Osteocyte (in vitro differentiated cells): ENCODE measurements around the gene MAB21L1. TPM values are rescaled to one million over a fixed set of nuclear protein-coding genes. Genes with fewer than 3 reads are reported as not detected.

ENCODE experiments used
- DNase-seq: peaks from one replicate; pipeline ENCODE4 v3.0.0; 2021; ENCODE audit warnings: mixed read lengths; ENCODE audit not compliant: unreplicated experiment; ENCODE audit errors: extremely low spot score
- H3K27ac Mint-ChIP-seq: one replicate; pipeline ENCODE4 v1.8.0; 2021; ENCODE audit warnings: mild to moderate bottlenecking, mixed read lengths; ENCODE audit not compliant: unreplicated experiment
- H3K27me3 Mint-ChIP-seq: one replicate; pipeline ENCODE4 v1.8.0; 2021; ENCODE audit warnings: mixed read lengths; ENCODE audit not compliant: unreplicated experiment
- H3K36me3 Mint-ChIP-seq: one replicate; pipeline ENCODE4 v1.8.0; 2021; ENCODE audit warnings: mixed read lengths; ENCODE audit not compliant: unreplicated experiment
- H3K4me1 Mint-ChIP-seq: one replicate; pipeline ENCODE4 v1.8.0; 2021; ENCODE audit warnings: mixed read lengths; ENCODE audit not compliant: unreplicated experiment
- H3K4me3 Mint-ChIP-seq: one replicate; pipeline ENCODE4 v1.8.0; 2021; ENCODE audit warnings: mild to moderate bottlenecking, moderate library complexity, mixed read lengths; ENCODE audit not compliant: unreplicated experiment
- H3K9me3 Mint-ChIP-seq: one replicate; pipeline ENCODE4 v1.8.0; 2021; ENCODE audit warnings: mixed read lengths; ENCODE audit not compliant: unreplicated experiment
- CTCF ChIP-seq: fragments of 200-600 bp; sonication (generic); IDR thresholded peaks from 2 replicates; pipeline ENCODE4 v1.5.0; 2021; ENCODE audit warnings: antibody characterized with exemption, mild to moderate bottlenecking, moderate library complexity
- total RNA-seq: library from RNA; stranded (reverse); gene quantifications from 2 replicates; pipeline ENCODE4 v1.2.1, GENCODE V29; 2021

The MAB21L1 gene
- total RNA-seq, 1 donor from 2014 or later = 9.0 TPM

- H3K36me3 Mint-ChIP-seq = no peaks in the 10 kb centered on the region
- H3K4me3 Mint-ChIP-seq = no peak overlapping the region
- no peak for DNase-seq
- H3K4me1 Mint-ChIP-seq = peaks cover 18% of the 10 kb centered on the region
- H3K9me3 Mint-ChIP-seq = no peaks in the 10 kb centered on the region
- no peak for TF ChIP-seq CTCF
- peaks cover 23% of the 10 kb centered on the region for H3K27me3 Mint-ChIP-seq
- H3K27ac Mint-ChIP-seq = no peak overlapping the region
Measured at GRCh38 chr13:35481777-35482176, 5.3 kb upstream of the MAB21L1 start.

GRCh38 chr13:35480346-35480745, 3.9 kb upstream of the MAB21L1 start:
- H3K9me3 Mint-ChIP-seq = no peaks in the 10 kb centered on the region
- no peak overlapping the region for H3K27ac Mint-ChIP-seq
- H3K36me3 Mint-ChIP-seq = no peaks in the 10 kb centered on the region
- no peak for DNase-seq
- TF ChIP-seq CTCF = no peak
- peaks cover 32% of the 10 kb centered on the region for H3K4me1 Mint-ChIP-seq
- H3K4me3 Mint-ChIP-seq = no peak overlapping the region
- peaks cover 36% of the 10 kb centered on the region for H3K27me3 Mint-ChIP-seq

- H3K9me3 Mint-ChIP-seq = no peaks in the 10 kb centered on the region
- no peaks in the 10 kb centered on the region for H3K36me3 Mint-ChIP-seq
- H3K4me3 Mint-ChIP-seq = no peak overlapping the region
- DNase-seq = no peak
- H3K27me3 Mint-ChIP-seq = peaks cover 42% of the 10 kb centered on the region
- TF ChIP-seq CTCF = no peak
- no peak overlapping the region for H3K27ac Mint-ChIP-seq
- H3K4me1 Mint-ChIP-seq = peaks cover 35% of the 10 kb centered on the region
Measured at GRCh38 chr13:35479706-35480105, 3.2 kb upstream of the MAB21L1 start.

- no peaks in the 10 kb centered on the region for H3K36me3 Mint-ChIP-seq
- peaks cover 45% of the 10 kb centered on the region for H3K27me3 Mint-ChIP-seq
- peak overlapping the region; percentile 66 for H3K27ac Mint-ChIP-seq
- no peak for DNase-seq
- peaks cover 38% of the 10 kb centered on the region for H3K4me1 Mint-ChIP-seq
- no peak for TF ChIP-seq CTCF
- no peaks in the 10 kb centered on the region for H3K9me3 Mint-ChIP-seq
- peak overlapping the region; percentile 96 for H3K4me3 Mint-ChIP-seq
Measured at GRCh38 chr13:35479038-35479492, 2.6 kb upstream of the MAB21L1 start.

- Mint-ChIP-seq H3K4me1 (peaks cover 38% of the 10 kb centered on the region), H3K9me3 (no peaks in the 10 kb centered on the region), H3K27me3 (peaks cover 45% of the 10 kb centered on the region), H3K4me3 (peak overlapping the region; percentile 96), H3K36me3 (no peaks in the 10 kb centered on the region), H3K27ac (peak overlapping the region; percentile 66)
- DNase-seq = no peak
- TF ChIP-seq CTCF = no peak
Measured at GRCh38 chr13:35478271-35479037, 2.0 kb upstream of the MAB21L1 start.
